ENCODE data around the gene GFOD2. TPM values are rescaled to one million over a fixed set of nuclear protein-coding genes. Genes with fewer than 3 reads are reported as not detected.

The GFOD2 gene
- total and polyA plus RNA-seq, 2 of the 13 experiments (the other 11 are each of a cell fraction or from before 2014, with no cell fraction given), result 11.1 to 17.2 TPM

- TF ChIP-seq PRDM4 (CRISPR knock-in tag; IDR thresholded peaks at IDR 0.05; ENCODE audit: borderline replicate concordance) (peak; percentile 27; the same call in 1 of the 2 replicates), ZNF549 (CRISPR knock-in tag; IDR thresholded peaks at IDR 0.05) (peak; percentile 72; the same call in 1 of the 2 replicates), IRF9 (CRISPR knock-in tag; IDR thresholded peaks at IDR 0.05; ENCODE audit: borderline replicate concordance) (peak; percentile 69; the same call in 1 of the 2 replicates), PAF1 (CRISPR knock-in tag; IDR thresholded peaks at IDR 0.05) (no peak), ZBTB7A (CRISPR knock-in tag; IDR thresholded peaks at IDR 0.05) (peak; percentile 11; the same call in 1 of the 2 replicates), KDM5A (IDR thresholded peaks at IDR 0.05; ENCODE audit: borderline replicate concordance, low read length) (0 out of 2 replicates have a peak, but pooled peaks have one; percentile 43), MXI1 (IDR thresholded peaks at IDR 0.05; ENCODE audit: borderline replicate concordance, low read depth, low read length) (peak; percentile 90), RBAK (CRISPR knock-in tag; IDR thresholded peaks at IDR 0.05) (0 out of 2 replicates have a peak, but pooled peaks have one; percentile 28), MXD3 (CRISPR knock-in tag; IDR thresholded peaks at IDR 0.05) (0 out of 2 replicates have a peak, but pooled peaks have one; percentile 28), ZNF782 (CRISPR knock-in tag; IDR thresholded peaks at IDR 0.05; ENCODE audit: borderline replicate concordance) (no peak), ZNF670 (CRISPR knock-in tag; IDR thresholded peaks at IDR 0.05; ENCODE audit: borderline replicate concordance) (peak; percentile 73; the same call in 1 of the 2 replicates), E2F5 (CRISPR knock-in tag; conservative IDR thresholded peaks at IDR 0.05) (peak; percentile 67), YEATS4 (CRISPR knock-in tag; IDR thresholded peaks at IDR 0.05; ENCODE audit: borderline replicate concordance) (peak; percentile 73; the same call in 1 of the 2 replicates), ZNF232 (CRISPR knock-in tag; IDR thresholded peaks at IDR 0.05; ENCODE audit: borderline replicate concordance) (peak; percentile 20; the same call in 1 of the 2 replicates), ZNF451 (CRISPR knock-in tag; IDR thresholded peaks at IDR 0.05) (peak; percentile 6; the same call in 1 of the 2 replicates), NR0B2 (CRISPR knock-in tag; IDR thresholded peaks at IDR 0.05) (0 out of 2 replicates have a peak, but pooled peaks have one; percentile 9), SP2 (CRISPR knock-in tag; IDR thresholded peaks at IDR 0.05) (peak; percentile 70), ZMYM3 (CRISPR knock-in tag; IDR thresholded peaks at IDR 0.05) (no peak; the same call in 1 of the 2 replicates)
Measured at GRCh38 chr16:67666559-67667452, 52.3 kb downstream of the GFOD2 start, which contains the start of the genes C16orf86 and ENKD1 (continued).
